Left kidney (tissue), 8 donors: Measurements from ENCODE around the gene HSPA13. TPM values are rescaled to one million over a fixed set of nuclear protein-coding genes. Genes with fewer than 3 reads are reported as not detected.
"Not testable (repeated sequence)": the region's sequence is repeated elsewhere in the genome, so short reads cannot be mapped to it uniquely, and the experiment has no call there.

Source experiments
- DNase-seq: peaks from one replicate; pipeline ENCODE4 v3.0.0-alpha.2; 2013
- long read RNA-seq, 8 donors: transcript quantifications; one replicate each; lab custom pipeline, GENCODE V29; 2026
- polyA plus RNA-seq: library from polyadenylated mRNA; unstranded; fragments of 120-200 nt; gene quantifications from one replicate; pipeline ENCODE4 v1.2.1, GENCODE V29; 2013; ENCODE audit not compliant: insufficient read length

HSPA13 gene
- 55.8 TPM for polyA plus RNA-seq
- long read RNA-seq, donor 1, transcript HSPA13-201 (5 exons, 3,986 nt), result major isoform, 12 of 24 reads
- long read RNA-seq, donor 1, partial matches to known transcripts, result 12 of 24 reads
- long read RNA-seq, donor 1, other reads (novel, unspliced or antisense), result 0 of 24 reads
- long read RNA-seq, donor 2, transcript HSPA13-201 (5 exons, 3,986 nt), result major isoform, 17 of 23 reads
- long read RNA-seq, donor 2, partial matches to known transcripts, result 6 of 23 reads
- long read RNA-seq, donor 2, other reads (novel, unspliced or antisense), result 0 of 23 reads
- long read RNA-seq, donor 3, transcript HSPA13-201 (5 exons, 3,986 nt), result major isoform, 9 of 9 reads
- long read RNA-seq, donor 3, partial matches to known transcripts, result 0 of 9 reads
- long read RNA-seq, donor 3, other reads (novel, unspliced or antisense), result 0 of 9 reads
- long read RNA-seq, donor 4, result 0 reads
- long read RNA-seq, donor 5, transcript HSPA13-201 (5 exons, 3,986 nt), result major isoform, 14 of 14 reads
- long read RNA-seq, donor 5, partial matches to known transcripts, result 0 of 14 reads
- long read RNA-seq, donor 5, other reads (novel, unspliced or antisense), result 0 of 14 reads
- long read RNA-seq, donor 6, transcript HSPA13-201 (5 exons, 3,986 nt), result major isoform, 16 of 42 reads
- long read RNA-seq, donor 6, partial matches to known transcripts, result 26 of 42 reads
- long read RNA-seq, donor 6, other reads (novel, unspliced or antisense), result 0 of 42 reads
- long read RNA-seq, donor 7, transcript HSPA13-201 (5 exons, 3,986 nt), result major isoform, 18 of 18 reads
- long read RNA-seq, donor 7, partial matches to known transcripts, result 0 of 18 reads
- long read RNA-seq, donor 7, other reads (novel, unspliced or antisense), result 0 of 18 reads
- long read RNA-seq, donor 8, partial matches to known transcripts, result 0 of 3 reads
- long read RNA-seq, donor 8, other reads (novel, unspliced or antisense), result 0 of 3 reads

GRCh38 chr21:14382835-14383595 is at the start of gene HSPA13:
HSPA13 (minus strand) TSS chr21:14383146; CDS start chr21:14383119, 27 bp downstream.
- DNase-seq, result peak; percentile 100

- no peak for DNase-seq
Measured at GRCh38 chr21:14418920-14419319, 36.0 kb upstream of the HSPA13 start.

- DNase-seq, result no peak
Measured at GRCh38 chr21:14414932-14415508, 32.1 kb upstream of the HSPA13 start.

- DNase-seq, result no peak
Measured at GRCh38 chr21:14405962-14406361, 23.0 kb upstream of the HSPA13 start.

GRCh38 chr21:14405225-14405624 is 22.3 kb upstream of the HSPA13 start:
- no peak for DNase-seq

- DNase-seq, result peak; percentile 32
Measured at GRCh38 chr21:14403681-14404318, 20.9 kb upstream of the HSPA13 start.

GRCh38 chr21:14401217-14401616 is 18.3 kb upstream of the HSPA13 start:
- DNase-seq, result no peak

GRCh38 chr21:14388282-14388681 is 5.3 kb upstream of the HSPA13 start:
- DNase-seq, result no peak

- DNase-seq, result no peak
Measured at GRCh38 chr21:14384453-14384852, 1.5 kb upstream of the HSPA13 start.

GRCh38 chr21:14383596-14384180 is 742 bp upstream of the HSPA13 start:
- no peak for DNase-seq

GRCh38 chr21:14382486-14382834 is 486 bp downstream of the HSPA13 start:
- peak; percentile 38 for DNase-seq

- no peak for DNase-seq
Measured at GRCh38 chr21:14376854-14377253, 6.1 kb downstream of the HSPA13 start.

GRCh38 chr21:14366998-14367397 is 15.9 kb downstream of the HSPA13 start:
- no peak for DNase-seq

- DNase-seq, result no peak
Measured at GRCh38 chr21:14361958-14362357, 21.0 kb downstream of the HSPA13 start.

- no peak for DNase-seq
Measured at GRCh38 chr21:14358775-14359174, 24.2 kb downstream of the HSPA13 start.

GRCh38 chr21:14356746-14357145 is 26.2 kb downstream of the HSPA13 start:
- DNase-seq, result no peak

- no peak for DNase-seq
Measured at GRCh38 chr21:14354515-14354914, 28.4 kb downstream of the HSPA13 start.

- no peak for DNase-seq
Measured at GRCh38 chr21:14353726-14354125, 29.2 kb downstream of the HSPA13 start.

- no peak for DNase-seq
Measured at GRCh38 chr21:14353231-14353630, 29.7 kb downstream of the HSPA13 start.

GRCh38 chr21:14327346-14327745 is 55.6 kb downstream of the HSPA13 start:
- DNase-seq, result not testable (repeated sequence)

GRCh38 chr21:14325595-14325994 is 57.4 kb downstream of the HSPA13 start:
- DNase-seq, result no peak
